ENCODE measurements around the gene TTC9B.
"Not testable (repeated sequence)": the region's sequence is repeated elsewhere in the genome, so short reads cannot be mapped to it uniquely, and the experiment has no call there.

The TTC9B gene

GRCh38 chr19:40232479-40232878 is 14.3 kb upstream of the TTC9B start:
- DNase-seq, result no peak

- no peak for DNase-seq
Measured at GRCh38 chr19:40231544-40232424, 13.6 kb upstream of the TTC9B start.

GRCh38 chr19:40231057-40231456 is 12.9 kb upstream of the TTC9B start:
- no peak for DNase-seq

- DNase-seq, result no peak
Measured at GRCh38 chr19:40229926-40230417, 11.8 kb upstream of the TTC9B start.

GRCh38 chr19:40229484-40229883 is 11.3 kb upstream of the TTC9B start:
- no peak for DNase-seq

GRCh38 chr19:40228863-40229262 is 10.7 kb upstream of the TTC9B start:
- DNase-seq, result no peak

GRCh38 chr19:40228346-40228745 is 10.2 kb upstream of the TTC9B start:
- DNase-seq, result no peak

GRCh38 chr19:40225440-40226305 is 7.5 kb upstream of the TTC9B start:
- DNase-seq, result no peak

GRCh38 chr19:40224342-40225150 is 6.4 kb upstream of the TTC9B start:
- DNase-seq, result no peak

- DNase-seq, result peak in 4 of 5 donors; percentile 11 to 42 (median 32)
Measured at GRCh38 chr19:40223135-40223822, 5.1 kb upstream of the TTC9B start.

GRCh38 chr19:40221858-40222619 is 3.9 kb upstream of the TTC9B start:
- peak; percentile 47 to 78 (median 66) for DNase-seq

- DNase-seq, result no peak
Measured at GRCh38 chr19:40220674-40221073, 2.5 kb upstream of the TTC9B start.

GRCh38 chr19:40219721-40220276 is 1.6 kb upstream of the TTC9B start:
- DNase-seq, result no peak

GRCh38 chr19:40219029-40219428 is 845 bp upstream of the TTC9B start:
- not testable (repeated sequence) for DNase-seq

GRCh38 chr19:40217027-40217810 is 965 bp downstream of the TTC9B start:
- peak in 1 of 5 donors; percentile 27 for DNase-seq

- no peak for DNase-seq
Measured at GRCh38 chr19:40216777-40217026, 1.5 kb downstream of the TTC9B start.

- no peak for DNase-seq
Measured at GRCh38 chr19:40216013-40216776, 2.0 kb downstream of the TTC9B start.

- DNase-seq, result no peak
Measured at GRCh38 chr19:40214936-40215335, 3.2 kb downstream of the TTC9B start.

- no peak for DNase-seq
Measured at GRCh38 chr19:40213882-40214570, 4.2 kb downstream of the TTC9B start.
